Liver (tissue), 3 donors: ENCODE results near the gene ABHD15.

ENCODE experiments used
- ATF3 ChIP-seq: IDR thresholded peaks from 2 replicates; pipeline ENCODE4 v1.6.1; 2016; ENCODE audit warnings: antibody characterized with exemption
- CTCF ChIP-seq: fragments of 150-350 bp; IDR thresholded peaks from 2 replicates; pipeline ENCODE4 v1.5.1; 2017; ENCODE audit warnings: improper control_type of control experiment, low read depth, low read length; ENCODE audit not compliant: missing input control
- MAX ChIP-seq: IDR thresholded peaks from 2 replicates; pipeline ENCODE4 v1.6.1; 2016; ENCODE audit warnings: antibody characterized with exemption
- NR2F2 ChIP-seq: IDR thresholded peaks from 2 replicates; pipeline ENCODE4 v1.6.1; 2016; ENCODE audit warnings: antibody characterized with exemption
- YY1 ChIP-seq: IDR thresholded peaks from 2 replicates; pipeline ENCODE4 v1.6.1; 2016; ENCODE audit warnings: antibody characterized with exemption, mild to moderate bottlenecking
- donor health status: healthy.
- donor health status: healthy.

GRCh38 chr17:29570521-29570920 is 3.7 kb upstream of the ABHD15 start:
- TF ChIP-seq CTCF (no peak), NR2F2 (no peak), MAX (no peak), YY1 (no peak), ATF3 (no peak)
